Prostate gland (tissue), 2 donors: ENCODE results near the gene TNFAIP8L2.

Experiments
- CTCF ChIP-seq, 4 experiments: fragments of 200-600 bp in 2 of 4; fragments of 450-650 bp in 2 of 4; sonication (generic) in 2 of 4; IDR thresholded peaks; 1 replicate in 3 of 4; 2 replicates in 1 of 4; pipeline ENCODE4 v1.5.1; 2016 to 2019; ENCODE audit warnings: antibody characterized with exemption in 4 of 4, mild to moderate bottlenecking in 2 of 4, moderate library complexity in 2 of 4
- POLR2A ChIP-seq: fragments of 450-650 bp; IDR thresholded peaks from one replicate; pipeline ENCODE4 v1.6.1; 2016; ENCODE audit warnings: antibody characterized with exemption, mild to moderate bottlenecking
- POLR2AphosphoS5 ChIP-seq: sonication (generic); formaldehyde crosslinking; IDR thresholded peaks from one replicate; pipeline ENCODE4 v1.6.1; 2017; ENCODE audit warnings: antibody characterized with exemption

- TF ChIP-seq CTCF (IDR thresholded peaks at IDR 0.05) (no peak), POLR2AphosphoS5 (no peak), POLR2A (no peak)
Measured at GRCh38 chr1:151128800-151129199, 27.6 kb upstream of the TNFAIP8L2 start.
